K562 (cell line): ENCODE results near the gene MAP3K14. TPM values are rescaled to one million over a fixed set of nuclear protein-coding genes. Genes with fewer than 3 reads are reported as not detected.

Experiments
- ATF4 ChIP-seq: fragments of 450-650 bp; formaldehyde crosslinking; IDR thresholded peaks from 2 replicates; pipeline ENCODE4 v1.4.0; 2022; ENCODE audit warnings: mild to moderate bottlenecking, moderate library complexity
- CHAMP1 ChIP-seq: fragments of 450-650 bp; IDR thresholded peaks from 2 replicates; pipeline ENCODE4 v1.6.1; 2016; ENCODE audit warnings: mild to moderate bottlenecking
- HMGN3 ChIP-seq: IDR thresholded peaks from 2 replicates; pipeline ENCODE4 v1.6.1; 2011; ENCODE audit warnings: borderline replicate concordance, low read depth, mild to moderate bottlenecking, mixed read lengths, low read length; ENCODE audit not compliant: insufficient read length; ENCODE audit errors: extremely low read depth
- HNRNPK ChIP-seq: fragments of 200-400 bp; formaldehyde crosslinking; IDR thresholded peaks from one replicate; pipeline ENCODE4 v1.6.1; 2018; ENCODE audit warnings: mild to moderate bottlenecking, low read depth, low read length; ENCODE audit not compliant: poor library complexity, severe bottlenecking
- NFIC ChIP-seq: fragments of 450-650 bp; IDR thresholded peaks from 2 replicates; pipeline ENCODE4 v1.6.1; 2017; ENCODE audit warnings: mild to moderate bottlenecking, inconsistent platforms
- POLR2AphosphoS5 ChIP-seq: IDR thresholded peaks from 2 replicates; pipeline ENCODE4 v1.6.1; 2011; ENCODE audit warnings: mild to moderate bottlenecking, low read depth, low read length, moderate library complexity; ENCODE audit not compliant: control insufficient read depth, insufficient read depth
- RBM25 ChIP-seq: fragments of 200-400 bp; formaldehyde crosslinking; IDR thresholded peaks from 2 replicates; pipeline ENCODE4 v1.6.1; 2018; ENCODE audit warnings: low read length, low read depth, moderate library complexity; ENCODE audit not compliant: severe bottlenecking
- SNIP1 ChIP-seq: fragments of 450-650 bp; IDR thresholded peaks from 2 replicates; pipeline ENCODE4 v1.7.1; 2017; ENCODE audit warnings: low read depth, mild to moderate bottlenecking
- U2AF2 ChIP-seq: fragments of 200-400 bp; formaldehyde crosslinking; optimal IDR thresholded peaks from 2 replicates; pipeline ENCODE3; 2017; ENCODE audit warnings: low read depth, mild to moderate bottlenecking, low read length
- ZBTB5 ChIP-seq: fragments of 450-650 bp; IDR thresholded peaks from 2 replicates; pipeline ENCODE4 v1.6.1; 2017; ENCODE audit warnings: antibody characterized with exemption
- ZNF639 ChIP-seq, 2 experiments: fragments of 200-800 bp in 1 of 2; sonication (Bioruptor generic) in 1 of 2; sonication (generic) in 1 of 2; formaldehyde crosslinking in 1 of 2; IDR thresholded peaks in 1 of 2; conservative IDR thresholded peaks in 1 of 2; 2 replicates each; pipeline versions ENCODE4 v1.5.0 to v1.6.1; 2016 to 2020; ENCODE audit warnings: missing compliant biosample characterization in 1 of 2, missing genetic modification characterization in 1 of 2, missing genetic modification reagents in 1 of 2
- ZSCAN29 ChIP-seq: fragments of 450-650 bp; IDR thresholded peaks from 2 replicates; pipeline ENCODE4 v1.6.1; 2017
- polyA plus RNA-seq, 8 experiments: library from polyadenylated mRNA; depleted of rRNA in 4 of 8; stranded (reverse) in 5 of 8; unstranded in 3 of 8; fragments of >200 nt; fragmentation: Nextera tagmentation in 2 of 8; fragmentation: Illumina TruSeq in 1 of 8; extraction: Ambion mirVana in 2 of 8; extraction: Trizol in 1 of 8; gene quantifications; 2 replicates each; pipeline versions ENCODE4 v1.2.1 to v1.2.3, GENCODE V29; 2011 to 2014; ENCODE audit warnings: inconsistent platforms in 1 of 8, missing spikeins in 1 of 8
- total RNA-seq, 7 experiments: library from RNA; depleted of rRNA in 6 of 7; stranded (reverse); fragments of >200 nt in 6 of 7; fragmentation: Illumina TruSeq in 2 of 7; extraction: Trizol in 2 of 7; gene quantifications; 2 replicates each; pipeline versions ENCODE4 v1.2.1 to v1.2.3, GENCODE V29; 2011 to 2021; ENCODE audit warnings: low replicate concordance in 1 of 7
- TF ChIP-seq, protein P1 (sequence below): IDR thresholded peaks from 3 replicates; pipeline ENCODE4 v1.6.1; 2011; ENCODE audit warnings: borderline replicate concordance, mild to moderate bottlenecking; ENCODE audit not compliant: insufficient read length, insufficient read depth

Gene MAP3K14
- total and polyA plus RNA-seq, 9 of the 15 experiments (the other 6 are each of a cell fraction or from before 2014, with no cell fraction given), result 0.45 to 8.7 (median 3.2) TPM

DNA sequence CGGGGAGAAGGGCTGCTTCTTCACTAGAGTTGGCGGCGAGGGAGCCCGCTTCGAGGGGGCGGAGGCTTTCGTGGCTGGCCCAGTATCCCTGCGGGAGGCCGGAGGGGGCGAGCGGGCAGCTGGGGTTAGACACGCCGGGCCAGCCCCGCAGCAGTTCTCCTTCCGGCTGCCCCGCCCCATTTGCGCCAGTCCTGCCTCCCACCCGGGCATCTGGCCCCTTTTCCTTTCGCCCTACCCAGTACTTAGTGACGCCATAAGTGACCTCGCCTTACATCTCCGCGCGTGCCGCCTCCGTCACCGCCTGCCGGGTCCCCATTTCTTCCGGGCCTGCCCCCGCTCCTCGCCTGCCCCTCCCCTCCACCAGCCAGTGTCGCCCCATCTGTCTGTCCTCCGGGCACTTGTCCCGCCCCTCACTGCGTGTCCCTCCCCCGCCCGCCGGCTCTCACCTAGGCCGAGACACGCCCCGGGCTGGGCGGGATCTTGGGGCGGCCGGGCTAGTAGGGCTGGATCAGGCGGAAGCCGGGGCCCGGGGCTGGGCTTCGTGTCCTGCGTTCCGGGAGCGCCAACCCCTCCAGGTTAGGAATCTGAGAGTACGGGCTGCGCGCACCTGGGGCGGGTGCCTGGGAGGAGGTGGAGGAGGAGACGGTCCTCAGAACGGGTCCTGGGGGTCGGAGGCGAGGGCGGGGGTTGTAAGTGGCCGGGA is 69.2 kb downstream of the MAP3K14 start (continued):
- TF ChIP-seq HNRNPK (no peak), RBM25 (no peak), ZBTB5 (no peak), NFIC (peak; percentile 64), CHAMP1 (no peak), ATF4 (CRISPR knock-in tag) (no peak), SNIP1 (no peak), U2AF2 (no peak), POLR2AphosphoS5 (peak; percentile 68), ZSCAN29 (no peak), HMGN3 (peak; percentile 57), ZNF639 (CRISPR knock-in tag; conservative IDR thresholded peaks at IDR 0.05 in 1 of 2, IDR thresholded peaks at IDR 0.05 in 1 of 2) (peak in 1 of 2 experiments; percentile 77; a peak in 2 of 4 replicates)
- TF ChIP-seq, protein P1, sequence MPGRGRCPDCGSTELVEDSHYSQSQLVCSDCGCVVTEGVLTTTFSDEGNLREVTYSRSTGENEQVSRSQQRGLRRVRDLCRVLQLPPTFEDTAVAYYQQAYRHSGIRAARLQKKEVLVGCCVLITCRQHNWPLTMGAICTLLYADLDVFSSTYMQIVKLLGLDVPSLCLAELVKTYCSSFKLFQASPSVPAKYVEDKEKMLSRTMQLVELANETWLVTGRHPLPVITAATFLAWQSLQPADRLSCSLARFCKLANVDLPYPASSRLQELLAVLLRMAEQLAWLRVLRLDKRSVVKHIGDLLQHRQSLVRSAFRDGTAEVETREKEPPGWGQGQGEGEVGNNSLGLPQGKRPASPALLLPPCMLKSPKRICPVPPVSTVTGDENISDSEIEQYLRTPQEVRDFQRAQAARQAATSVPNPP, result no peak
